ENCODE data around the gene IRF6. TPM values are rescaled to one million over a fixed set of nuclear protein-coding genes. Genes with fewer than 3 reads are reported as not detected.

The IRF6 gene
- polyA plus RNA-seq, 1 donor from 2014 or later, result not detected

DNA sequence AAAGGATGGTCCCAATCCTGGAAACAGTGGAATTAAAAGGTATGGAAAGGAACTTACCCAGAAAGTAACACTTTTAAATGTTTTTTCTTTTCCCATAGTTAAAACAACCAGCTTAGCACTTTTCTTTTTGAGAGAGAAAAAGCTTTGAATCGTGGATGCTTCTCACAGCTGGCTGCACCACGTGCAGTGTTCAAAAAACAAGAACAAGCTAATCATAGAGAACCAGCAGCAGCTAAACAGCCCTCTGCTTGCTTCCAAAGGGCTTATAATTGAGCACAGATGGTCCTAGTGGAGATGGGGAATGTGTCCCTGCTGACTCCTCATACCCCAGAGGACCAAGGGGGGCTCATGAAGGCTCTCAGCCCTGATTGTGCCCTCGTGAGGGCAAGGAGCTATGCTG is 48.3 kb upstream of the IRF6 start:
- Histone ChIP-seq H3K27ac (ENCODE audit: low read length) (no peak overlapping the region), H3K9ac (ENCODE audit: low read length) (no peak overlapping the region), H3K9me2 (ENCODE audit: insufficient read depth, low read length) (no peaks in the 10 kb centered on the region), H3K4me2 (ENCODE audit: low read length) (no peak overlapping the region), H3K9me3 (ENCODE audit: low read length) (no peaks in the 10 kb centered on the region), H3K36me3 (ENCODE audit: insufficient read depth, low read length) (no peaks in the 10 kb centered on the region), H3K27me3 (ENCODE audit: insufficient read depth, low read depth, low read length) (no peaks in the 10 kb centered on the region), H4K20me1 (ENCODE audit: insufficient read depth) (no peaks in the 10 kb centered on the region), H3K79me2 (replicated peaks; ENCODE audit: insufficient read depth, low read length) (no peaks in the 10 kb centered on the region), H3K4me3 (ENCODE audit: low read length) (no peak overlapping the region), H2AFZ (ENCODE audit: low read depth, low read length) (no peak overlapping the region), H3F3A (ENCODE audit: insufficient read depth, low read length, poor library complexity, severe bottlenecking) (no peaks in the 10 kb centered on the region)
- TF ChIP-seq, protein P1, sequence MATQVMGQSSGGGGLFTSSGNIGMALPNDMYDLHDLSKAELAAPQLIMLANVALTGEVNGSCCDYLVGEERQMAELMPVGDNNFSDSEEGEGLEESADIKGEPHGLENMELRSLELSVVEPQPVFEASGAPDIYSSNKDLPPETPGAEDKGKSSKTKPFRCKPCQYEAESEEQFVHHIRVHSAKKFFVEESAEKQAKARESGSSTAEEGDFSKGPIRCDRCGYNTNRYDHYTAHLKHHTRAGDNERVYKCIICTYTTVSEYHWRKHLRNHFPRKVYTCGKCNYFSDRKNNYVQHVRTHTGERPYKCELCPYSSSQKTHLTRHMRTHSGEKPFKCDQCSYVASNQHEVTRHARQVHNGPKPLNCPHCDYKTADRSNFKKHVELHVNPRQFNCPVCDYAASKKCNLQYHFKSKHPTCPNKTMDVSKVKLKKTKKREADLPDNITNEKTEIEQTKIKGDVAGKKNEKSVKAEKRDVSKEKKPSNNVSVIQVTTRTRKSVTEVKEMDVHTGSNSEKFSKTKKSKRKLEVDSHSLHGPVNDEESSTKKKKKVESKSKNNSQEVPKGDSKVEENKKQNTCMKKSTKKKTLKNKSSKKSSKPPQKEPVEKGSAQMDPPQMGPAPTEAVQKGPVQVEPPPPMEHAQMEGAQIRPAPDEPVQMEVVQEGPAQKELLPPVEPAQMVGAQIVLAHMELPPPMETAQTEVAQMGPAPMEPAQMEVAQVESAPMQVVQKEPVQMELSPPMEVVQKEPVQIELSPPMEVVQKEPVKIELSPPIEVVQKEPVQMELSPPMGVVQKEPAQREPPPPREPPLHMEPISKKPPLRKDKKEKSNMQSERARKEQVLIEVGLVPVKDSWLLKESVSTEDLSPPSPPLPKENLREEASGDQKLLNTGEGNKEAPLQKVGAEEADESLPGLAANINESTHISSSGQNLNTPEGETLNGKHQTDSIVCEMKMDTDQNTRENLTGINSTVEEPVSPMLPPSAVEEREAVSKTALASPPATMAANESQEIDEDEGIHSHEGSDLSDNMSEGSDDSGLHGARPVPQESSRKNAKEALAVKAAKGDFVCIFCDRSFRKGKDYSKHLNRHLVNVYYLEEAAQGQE (IDR thresholded peaks at IDR 0.05; ENCODE audit: borderline replicate concordance), result no peak
- TF ChIP-seq MXI1 (conservative IDR thresholded peaks at IDR 0.05; ENCODE audit: poor library complexity, severe bottlenecking), result no peak
- TF ChIP-seq, protein P2, sequence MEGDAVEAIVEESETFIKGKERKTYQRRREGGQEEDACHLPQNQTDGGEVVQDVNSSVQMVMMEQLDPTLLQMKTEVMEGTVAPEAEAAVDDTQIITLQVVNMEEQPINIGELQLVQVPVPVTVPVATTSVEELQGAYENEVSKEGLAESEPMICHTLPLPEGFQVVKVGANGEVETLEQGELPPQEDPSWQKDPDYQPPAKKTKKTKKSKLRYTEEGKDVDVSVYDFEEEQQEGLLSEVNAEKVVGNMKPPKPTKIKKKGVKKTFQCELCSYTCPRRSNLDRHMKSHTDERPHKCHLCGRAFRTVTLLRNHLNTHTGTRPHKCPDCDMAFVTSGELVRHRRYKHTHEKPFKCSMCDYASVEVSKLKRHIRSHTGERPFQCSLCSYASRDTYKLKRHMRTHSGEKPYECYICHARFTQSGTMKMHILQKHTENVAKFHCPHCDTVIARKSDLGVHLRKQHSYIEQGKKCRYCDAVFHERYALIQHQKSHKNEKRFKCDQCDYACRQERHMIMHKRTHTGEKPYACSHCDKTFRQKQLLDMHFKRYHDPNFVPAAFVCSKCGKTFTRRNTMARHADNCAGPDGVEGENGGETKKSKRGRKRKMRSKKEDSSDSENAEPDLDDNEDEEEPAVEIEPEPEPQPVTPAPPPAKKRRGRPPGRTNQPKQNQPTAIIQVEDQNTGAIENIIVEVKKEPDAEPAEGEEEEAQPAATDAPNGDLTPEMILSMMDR (IDR thresholded peaks at IDR 0.05; ENCODE audit: poor library complexity, severe bottlenecking), result no peak
- TF ChIP-seq RAD21 (conservative IDR thresholded peaks at IDR 0.05), result no peak
- TF ChIP-seq TAF1 (IDR thresholded peaks at IDR 0.05; ENCODE audit: low read depth), result no peak
- no peak for TF ChIP-seq EZH2 (IDR thresholded peaks at IDR 0.05; ENCODE audit: borderline replicate concordance, insufficient read depth, low read length, poor library complexity, severe bottlenecking)
- no peak for TF ChIP-seq SMC3 (conservative IDR thresholded peaks at IDR 0.05; ENCODE audit: poor library complexity)
- no peak for TF ChIP-seq EP300 (conservative IDR thresholded peaks at IDR 0.05; ENCODE audit: poor library complexity, severe bottlenecking)
- no peak for TF ChIP-seq POLR2AphosphoS5 (IDR thresholded peaks at IDR 0.05)

DNA sequence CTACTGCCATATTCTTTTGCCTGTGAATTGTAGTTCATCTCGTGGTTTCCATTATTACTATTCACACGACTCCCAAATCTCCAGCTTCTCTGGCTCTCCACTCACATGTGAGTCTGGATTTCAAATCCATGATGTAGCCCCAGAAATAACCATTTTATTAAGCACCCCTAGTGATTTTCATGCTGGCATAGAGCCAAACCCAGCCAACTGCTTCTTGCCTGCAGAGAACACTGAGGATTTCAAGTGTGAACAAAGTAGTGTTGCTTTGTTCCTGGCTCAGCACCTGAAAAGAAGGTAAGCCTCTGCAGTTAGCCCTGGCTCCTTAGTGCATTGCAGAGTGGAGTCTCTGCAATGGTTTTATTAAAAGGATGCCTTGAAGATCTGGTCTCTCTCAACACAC is 47.7 kb upstream of the IRF6 start:
- Histone ChIP-seq H3K9me3 (ENCODE audit: low read length) (no peaks in the 10 kb centered on the region), H3F3A (ENCODE audit: insufficient read depth, low read length, poor library complexity, severe bottlenecking) (no peaks in the 10 kb centered on the region), H3K27me3 (ENCODE audit: insufficient read depth, low read depth, low read length) (no peaks in the 10 kb centered on the region), H3K4me3 (ENCODE audit: low read length) (no peak overlapping the region), H2AFZ (ENCODE audit: low read depth, low read length) (no peak overlapping the region), H3K79me2 (replicated peaks; ENCODE audit: insufficient read depth, low read length) (no peaks in the 10 kb centered on the region), H3K9me2 (ENCODE audit: insufficient read depth, low read length) (no peaks in the 10 kb centered on the region), H4K20me1 (ENCODE audit: insufficient read depth) (no peaks in the 10 kb centered on the region), H3K9ac (ENCODE audit: low read length) (no peak overlapping the region), H3K27ac (ENCODE audit: low read length) (no peak overlapping the region), H3K36me3 (ENCODE audit: insufficient read depth, low read length) (no peaks in the 10 kb centered on the region), H3K4me2 (ENCODE audit: low read length) (no peak overlapping the region)
- TF ChIP-seq RAD21 (conservative IDR thresholded peaks at IDR 0.05), result no peak
- no peak for TF ChIP-seq EP300 (conservative IDR thresholded peaks at IDR 0.05; ENCODE audit: poor library complexity, severe bottlenecking)
- TF ChIP-seq, protein P1 (IDR thresholded peaks at IDR 0.05; ENCODE audit: borderline replicate concordance), result no peak
- TF ChIP-seq EZH2 (IDR thresholded peaks at IDR 0.05; ENCODE audit: borderline replicate concordance, insufficient read depth, low read length, poor library complexity, severe bottlenecking), result no peak
- TF ChIP-seq TAF1 (IDR thresholded peaks at IDR 0.05; ENCODE audit: low read depth), result no peak
- TF ChIP-seq MXI1 (conservative IDR thresholded peaks at IDR 0.05; ENCODE audit: poor library complexity, severe bottlenecking), result no peak
- TF ChIP-seq POLR2AphosphoS5 (IDR thresholded peaks at IDR 0.05), result no peak
- TF ChIP-seq SMC3 (conservative IDR thresholded peaks at IDR 0.05; ENCODE audit: poor library complexity), result no peak
- TF ChIP-seq, protein P2 (IDR thresholded peaks at IDR 0.05; ENCODE audit: poor library complexity, severe bottlenecking), result no peak
